ENCODE measurements around the gene TWIST2. TPM values are rescaled to one million over a fixed set of nuclear protein-coding genes. Genes with fewer than 3 reads are reported as not detected.

TWIST2 gene
- total RNA-seq, 1 experiment from 2014 or later, result 0.22 TPM

DNA sequence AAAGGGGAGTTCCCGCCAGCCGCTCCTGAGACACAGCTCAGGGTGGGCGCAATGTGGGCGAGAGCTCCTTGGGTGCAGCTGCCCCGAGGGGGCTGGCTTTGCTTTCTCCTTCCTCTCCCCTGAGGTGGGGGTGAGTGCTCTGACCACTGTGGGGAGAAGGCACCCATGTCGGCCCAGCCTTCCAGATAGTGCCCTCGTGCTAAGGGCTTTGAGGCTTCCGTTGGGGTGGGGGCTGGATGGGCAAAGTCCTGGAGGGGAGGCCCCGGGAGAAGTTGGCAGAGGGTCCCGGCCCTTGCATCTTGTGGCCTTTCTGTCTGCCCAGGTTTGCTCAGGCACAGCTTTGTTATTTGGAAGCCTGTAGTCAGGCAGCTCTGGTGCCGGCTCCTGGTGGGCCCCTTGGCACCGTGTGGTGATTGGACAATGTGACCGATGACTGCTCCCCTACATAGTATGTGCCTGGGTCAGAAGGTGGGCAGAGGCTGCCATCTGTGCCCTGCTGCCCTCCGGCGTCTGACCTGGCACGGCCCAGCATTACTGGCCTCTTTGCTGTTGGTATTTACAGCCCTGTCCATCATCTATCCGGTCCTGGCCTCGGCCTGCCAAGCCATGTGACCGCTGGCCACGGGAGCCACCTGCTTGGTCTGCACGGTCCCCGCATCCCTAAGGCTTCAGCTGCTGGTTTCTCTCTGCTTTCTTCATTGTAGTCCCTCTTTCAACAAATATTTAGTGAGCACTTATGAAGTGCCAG lies 50.8 kb downstream of the TWIST2 start:
- H3K4me2 ChIP-seq (ENCODE audit: insufficient read depth, insufficient read length, low read length), result no peak overlapping the region
- Mint-ChIP-seq H3K36me3 (ENCODE audit: insufficient read depth in 1 of 3, low read depth in 3 of 3) (no peaks in the 10 kb centered on the region), H3K27me3 (ENCODE audit: low read depth) (peaks cover 22% of the 10 kb centered on the region), H3K4me1 (peaks cover 13 to 17% of the 10 kb centered on the region in 2 experiments), H3K4me3 (no peak overlapping the region), H3K9me3 (no peaks in the 10 kb centered on the region; a peak in 1 of 5 replicates), H3K27ac (no peak overlapping the region)
- no peak overlapping the region; the same call in 1 of the 2 replicates for H3K14ac ChIP-seq (ENCODE audit: insufficient read depth, low read length)
- no CpG with 5 or more reads among the region's 22 CpGs for WGBS (ENCODE audit: extremely low coverage, insufficient read length, low lambda C conversion rate)
- H2AFZ ChIP-seq (ENCODE audit: low read length), result no peak overlapping the region
- H3K56ac ChIP-seq (ENCODE audit: insufficient read length, low read depth, low read length), result no peak overlapping the region
- no peaks in the 10 kb centered on the region for H4K20me1 ChIP-seq (ENCODE audit: control insufficient read depth, insufficient read depth, insufficient read length)
- H3K23me2 ChIP-seq (ENCODE audit: insufficient read length, low read depth, low read length, poor library complexity, severe bottlenecking), result no peaks in the 10 kb centered on the region
- no peak overlapping the region for H3K27ac ChIP-seq (ENCODE audit: insufficient read length, low read depth, low read length)
- no peak overlapping the region for H3K18ac ChIP-seq (ENCODE audit: insufficient read length, low read depth, low read length)
- H2BK120ac ChIP-seq (ENCODE audit: low read depth, low read length, poor library complexity, severe bottlenecking), result no peak overlapping the region
- no peak overlapping the region for H2BK20ac ChIP-seq (ENCODE audit: low read depth, low read length, poor library complexity, severe bottlenecking)
- H3K27me3 ChIP-seq (ENCODE audit: insufficient read depth, low read length), result no peaks in the 10 kb centered on the region; the same call in 1 of the 2 replicates
- no peak overlapping the region for H2AK5ac ChIP-seq (ENCODE audit: insufficient read length, low read length)
- H2BK12ac ChIP-seq (ENCODE audit: insufficient read length, low read depth, low read length), result no peak overlapping the region
- H3K79me2 ChIP-seq (ENCODE audit: insufficient read depth, low read length), result no peaks in the 10 kb centered on the region
- H4K8ac ChIP-seq (replicated peaks; ENCODE audit: insufficient read length, low read depth, low read length), result no peak overlapping the region
- TF ChIP-seq, protein P1, sequence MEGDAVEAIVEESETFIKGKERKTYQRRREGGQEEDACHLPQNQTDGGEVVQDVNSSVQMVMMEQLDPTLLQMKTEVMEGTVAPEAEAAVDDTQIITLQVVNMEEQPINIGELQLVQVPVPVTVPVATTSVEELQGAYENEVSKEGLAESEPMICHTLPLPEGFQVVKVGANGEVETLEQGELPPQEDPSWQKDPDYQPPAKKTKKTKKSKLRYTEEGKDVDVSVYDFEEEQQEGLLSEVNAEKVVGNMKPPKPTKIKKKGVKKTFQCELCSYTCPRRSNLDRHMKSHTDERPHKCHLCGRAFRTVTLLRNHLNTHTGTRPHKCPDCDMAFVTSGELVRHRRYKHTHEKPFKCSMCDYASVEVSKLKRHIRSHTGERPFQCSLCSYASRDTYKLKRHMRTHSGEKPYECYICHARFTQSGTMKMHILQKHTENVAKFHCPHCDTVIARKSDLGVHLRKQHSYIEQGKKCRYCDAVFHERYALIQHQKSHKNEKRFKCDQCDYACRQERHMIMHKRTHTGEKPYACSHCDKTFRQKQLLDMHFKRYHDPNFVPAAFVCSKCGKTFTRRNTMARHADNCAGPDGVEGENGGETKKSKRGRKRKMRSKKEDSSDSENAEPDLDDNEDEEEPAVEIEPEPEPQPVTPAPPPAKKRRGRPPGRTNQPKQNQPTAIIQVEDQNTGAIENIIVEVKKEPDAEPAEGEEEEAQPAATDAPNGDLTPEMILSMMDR (conservative IDR thresholded peaks at IDR 0.05), result no peak
- H3T11ph ChIP-seq (ENCODE audit: low read length), result no peak overlapping the region
- H4K5ac ChIP-seq (ENCODE audit: insufficient read length, low read depth, low read length), result no peak overlapping the region
- H2BK15ac ChIP-seq (ENCODE audit: low read depth, low read length), result no peak overlapping the region
- H4K91ac ChIP-seq (ENCODE audit: insufficient read length, low read depth, low read length), result no peak overlapping the region
- H3K4me1 ChIP-seq (ENCODE audit: insufficient read depth, low read length), result no peaks in the 10 kb centered on the region
- H2BK5ac ChIP-seq (ENCODE audit: insufficient read length, low read length), result no peak overlapping the region
- H3K23ac ChIP-seq (ENCODE audit: insufficient read length, low read depth, low read length), result no peak overlapping the region
- no peak overlapping the region for H3K9ac ChIP-seq (ENCODE audit: extremely low read depth, insufficient read length, low read length)
- no peaks in the 10 kb centered on the region for H3K79me1 ChIP-seq (ENCODE audit: insufficient read depth, low read depth, low read length, poor library complexity, severe bottlenecking)
- H3K9me3 ChIP-seq (ENCODE audit: control insufficient read depth, low read depth, low read length), result no peaks in the 10 kb centered on the region
- no peak for DNase-seq
- no peak overlapping the region for H3K4ac ChIP-seq (ENCODE audit: low read depth, low read length)

All from H9 (cell line).